ENCODE measurements around the gene CD1C.

GRCh38 chr1:158249646-158250045, 40.1 kb upstream of the CD1C start:
- TF ChIP-seq CTCF (IDR thresholded peaks at IDR 0.05) (no peak), POLR2A (IDR thresholded peaks at IDR 0.05) (no peak)
